H9 (cell line): ENCODE measurements around the gene GPC1. TPM values are rescaled to one million over a fixed set of nuclear protein-coding genes. Genes with fewer than 3 reads are reported as not detected.

ENCODE experiments used
- DNase-seq: peaks from one replicate; pipeline ENCODE4 v3.0.0-alpha.2; 2017
- H2AFZ ChIP-seq: one replicate; pipeline ENCODE4 v1.6.1; 2013; ENCODE audit warnings: mild to moderate bottlenecking, low read length, control low read depth, moderate library complexity
- H2AK5ac ChIP-seq: 2 replicates; pipeline ENCODE4 v1.6.1; 2013; ENCODE audit warnings: low read length, control low read depth, mixed read lengths; ENCODE audit not compliant: insufficient read length
- H2BK120ac ChIP-seq: one replicate; pipeline ENCODE4 v1.6.1; 2013; ENCODE audit warnings: low read depth, mild to moderate bottlenecking, low read length, control low read depth, inconsistent platforms; ENCODE audit not compliant: poor library complexity, severe bottlenecking
- H2BK12ac ChIP-seq: 2 replicates; pipeline ENCODE4 v1.6.1; 2013; ENCODE audit warnings: low read length, control low read depth, mixed read lengths, low read depth; ENCODE audit not compliant: insufficient read length
- H2BK15ac ChIP-seq: 2 replicates; pipeline ENCODE4 v1.6.1; 2013; ENCODE audit warnings: low read depth, low read length, control low read depth
- H2BK20ac ChIP-seq: one replicate; pipeline ENCODE4 v1.6.1; 2013; ENCODE audit warnings: low read depth, mild to moderate bottlenecking, low read length, control low read depth, inconsistent platforms; ENCODE audit not compliant: poor library complexity, severe bottlenecking
- H2BK5ac ChIP-seq: 2 replicates; pipeline ENCODE4 v1.6.1; 2013; ENCODE audit warnings: low read length, control low read depth, mixed read lengths; ENCODE audit not compliant: insufficient read length
- H3K14ac ChIP-seq: 2 replicates; pipeline ENCODE4 v1.6.1; 2013; ENCODE audit warnings: low read length, control low read depth; ENCODE audit not compliant: insufficient read depth
- H3K18ac ChIP-seq: 2 replicates; pipeline ENCODE4 v1.6.1; 2013; ENCODE audit warnings: low read depth, mild to moderate bottlenecking, mixed read lengths, low read length, control low read depth; ENCODE audit not compliant: insufficient read length
- H3K23ac ChIP-seq: 2 replicates; pipeline ENCODE4 v1.6.1; 2013; ENCODE audit warnings: low read length, control low read depth, mixed read lengths, low read depth; ENCODE audit not compliant: insufficient read length
- H3K23me2 ChIP-seq: 2 replicates; pipeline ENCODE4 v1.6.1; 2013; ENCODE audit warnings: low read depth, mild to moderate bottlenecking, mixed read lengths, low read length, control low read depth; ENCODE audit not compliant: insufficient read length, poor library complexity, severe bottlenecking
- H3K27ac ChIP-seq: 2 replicates; pipeline ENCODE4 v1.5.1; 2013; ENCODE audit warnings: low read length, control low read depth, mixed read lengths, low read depth; ENCODE audit not compliant: insufficient read length
- H3K27me3 ChIP-seq: 2 replicates; pipeline ENCODE4 v1.6.1; 2013; ENCODE audit warnings: low read length, control low read depth, inconsistent platforms; ENCODE audit not compliant: insufficient read depth
- H3K4ac ChIP-seq: 2 replicates; pipeline ENCODE4 v1.6.1; 2013; ENCODE audit warnings: low read depth, mild to moderate bottlenecking, control low read depth, inconsistent platforms, low read length, moderate library complexity
- H3K4me1 ChIP-seq: 2 replicates; pipeline ENCODE4 v1.6.1; 2013; ENCODE audit warnings: low read length, control low read depth, inconsistent platforms; ENCODE audit not compliant: insufficient read depth
- H3K4me2 ChIP-seq: 2 replicates; pipeline ENCODE4 v1.6.1; 2013; ENCODE audit warnings: low read length, control low read depth, mixed read lengths; ENCODE audit not compliant: insufficient read length, insufficient read depth
- H3K56ac ChIP-seq: 2 replicates; pipeline ENCODE4 v1.6.1; 2013; ENCODE audit warnings: low read depth, mild to moderate bottlenecking, mixed read lengths, low read length, control low read depth; ENCODE audit not compliant: insufficient read length
- H3K79me1 ChIP-seq: 2 replicates; pipeline ENCODE4 v1.6.1; 2013; ENCODE audit warnings: low read depth, mild to moderate bottlenecking, moderate library complexity, low read length, control low read depth, inconsistent platforms; ENCODE audit not compliant: insufficient read depth, poor library complexity, severe bottlenecking
- H3K79me2 ChIP-seq: 2 replicates; pipeline ENCODE4 v1.6.1; 2013; ENCODE audit warnings: low read length, control low read depth, inconsistent platforms; ENCODE audit not compliant: insufficient read depth
- H3K9ac ChIP-seq: 2 replicates; pipeline ENCODE4 v1.6.1; 2013; ENCODE audit warnings: low read length, control low read depth, mixed read lengths; ENCODE audit not compliant: insufficient read length; ENCODE audit errors: extremely low read depth
- H3K9me3 ChIP-seq: one replicate; pipeline ENCODE4 v1.6.1; 2013; ENCODE audit warnings: low read depth, low read length, inconsistent platforms; ENCODE audit not compliant: control insufficient read depth
- H3T11ph ChIP-seq: one replicate; pipeline ENCODE4 v1.6.1; 2013; ENCODE audit warnings: mild to moderate bottlenecking, low read length, control low read depth, inconsistent platforms
- H4K20me1 ChIP-seq: one replicate; pipeline ENCODE4 v1.6.1; 2013; ENCODE audit not compliant: control insufficient read depth, insufficient read length, insufficient read depth
- H4K5ac ChIP-seq: 2 replicates; pipeline ENCODE4 v1.6.1; 2013; ENCODE audit warnings: low read depth, mild to moderate bottlenecking, mixed read lengths, low read length, control low read depth; ENCODE audit not compliant: insufficient read length
- H4K8ac ChIP-seq: replicated peaks from 2 replicates; pipeline ENCODE4 v1.6.1; 2013; ENCODE audit warnings: low read length, control low read depth, mixed read lengths, low read depth; ENCODE audit not compliant: insufficient read length
- H4K91ac ChIP-seq: 2 replicates; pipeline ENCODE4 v1.6.1; 2013; ENCODE audit warnings: low read depth, mild to moderate bottlenecking, moderate library complexity, mixed read lengths, low read length, control low read depth; ENCODE audit not compliant: insufficient read length
- H3K27ac Mint-ChIP-seq, 3 experiments: 2 replicates in 2 of 3; 3 replicates in 1 of 3; pipeline ENCODE4 v1.8.0; 2020 to 2021; ENCODE audit warnings: mixed read lengths in 3 of 3, mild to moderate bottlenecking in 1 of 3, moderate library complexity in 1 of 3
- H3K27me3 Mint-ChIP-seq: 2 replicates; pipeline ENCODE4 v1.8.0; 2021; ENCODE audit warnings: low read depth, mild to moderate bottlenecking, moderate library complexity, mixed read lengths
- H3K36me3 Mint-ChIP-seq, 3 experiments: 2 replicates in 2 of 3; 3 replicates in 1 of 3; pipeline ENCODE4 v1.8.0; 2020 to 2021; ENCODE audit warnings: low read depth in 3 of 3, mixed read lengths in 3 of 3; ENCODE audit not compliant: insufficient read depth in 1 of 3
- H3K4me1 Mint-ChIP-seq, 2 experiments: 2 replicates each; pipeline ENCODE4 v1.8.0; 2020; ENCODE audit warnings: mixed read lengths in 2 of 2
- H3K4me3 Mint-ChIP-seq, 2 experiments: 2 replicates in 1 of 2; 3 replicates in 1 of 2; pipeline ENCODE4 v1.8.0; 2020 to 2021; ENCODE audit warnings: mild to moderate bottlenecking in 2 of 2, mixed read lengths in 2 of 2, moderate library complexity in 1 of 2
- H3K9me3 Mint-ChIP-seq, 2 experiments: 2 replicates in 1 of 2; 3 replicates in 1 of 2; pipeline ENCODE4 v1.8.0; 2020; ENCODE audit warnings: mild to moderate bottlenecking in 2 of 2, mixed read lengths in 2 of 2, moderate library complexity in 1 of 2
- WGBS: extraction: QIAGEN DNeasy Blood & Tissue Kit; methylation state at CpG from one replicate; pipeline ENCODE4 v1.1.7; 2013; ENCODE audit warnings: missing lambda C conversion rate, low lambda C conversion rate, mixed read lengths; ENCODE audit not compliant: insufficient read length; ENCODE audit errors: extremely low coverage; 5-methylcytosine and 5-hydroxymethylcytosine counted together
- total RNA-seq: library from RNA; stranded (reverse); gene quantifications from 2 replicates; pipeline ENCODE4 v1.2.1, GENCODE V29; 2021
- TF ChIP-seq, protein P1 (sequence below): fragments of 200-600 bp; sonication (generic); conservative IDR thresholded peaks from 3 replicates; pipeline ENCODE4 v1.8.0; 2021; ENCODE audit warnings: antibody characterized with exemption, mild to moderate bottlenecking

The GPC1 gene
- total RNA-seq, 1 experiment from 2014 or later = 39.4 TPM

DNA sequence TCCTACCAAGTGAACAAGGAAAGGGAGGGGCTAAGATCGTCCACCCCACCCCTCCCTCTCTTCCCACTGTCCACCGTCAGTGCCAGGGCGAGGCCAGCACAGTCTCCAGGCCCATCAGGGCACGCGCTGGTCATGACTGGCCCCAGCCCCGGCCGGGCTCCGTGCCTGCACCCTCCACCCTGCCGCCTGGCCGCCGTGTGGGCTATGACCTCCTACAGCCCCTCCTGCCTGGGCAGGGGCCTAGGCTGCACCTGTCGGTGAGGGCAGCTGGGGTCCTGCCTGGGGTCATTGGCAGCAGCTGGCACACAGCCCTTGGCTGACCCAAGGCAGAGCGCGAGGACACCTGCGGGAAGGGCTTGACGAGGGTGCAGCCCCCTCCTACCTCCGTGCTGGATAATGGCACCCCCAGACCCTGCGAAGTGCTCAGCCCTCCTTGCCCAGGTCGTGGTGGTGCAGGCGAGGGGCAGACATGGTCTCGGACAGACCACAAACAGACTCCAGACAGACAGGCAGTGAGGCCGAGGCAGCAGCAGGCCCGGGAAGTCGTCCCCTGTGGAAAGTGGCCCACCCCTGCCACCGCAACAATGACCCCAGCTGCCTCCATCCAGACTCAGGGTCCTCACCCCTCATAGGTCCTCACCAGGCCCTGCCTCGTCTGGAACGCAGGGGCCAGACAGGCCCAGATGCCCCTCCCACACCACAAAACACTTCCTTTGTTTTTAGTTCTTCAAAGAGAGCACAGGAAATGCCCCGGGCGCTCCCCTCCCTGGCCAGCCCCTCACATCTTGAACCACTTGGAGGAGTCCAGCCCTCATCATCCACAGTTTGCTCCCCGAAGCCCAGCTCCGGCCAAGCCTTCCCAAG is 43.1 kb upstream of the GPC1 start:
- Histone ChIP-seq H2AK5ac (no peak overlapping the region), H4K20me1 (no peaks in the 10 kb centered on the region), H3K9ac (no peak overlapping the region), H3K23ac (no peak overlapping the region), H3K14ac (no peak overlapping the region; the same call in 1 of the 2 replicates), H3K4me2 (no peak overlapping the region), H4K8ac (no peak overlapping the region), H2BK5ac (no peak overlapping the region), H3K27ac (no peak overlapping the region), H2BK20ac (no peak overlapping the region), H3K79me2 (no peaks in the 10 kb centered on the region), H3T11ph (no peak overlapping the region), H3K18ac (no peak overlapping the region), H3K23me2 (no peaks in the 10 kb centered on the region), H3K56ac (no peak overlapping the region), H2BK15ac (no peak overlapping the region), H3K4ac (no peak overlapping the region), H3K27me3 (no peaks in the 10 kb centered on the region), H2BK120ac (no peak overlapping the region), H3K79me1 (no peaks in the 10 kb centered on the region), H2BK12ac (no peak overlapping the region), H3K4me1 (no peaks in the 10 kb centered on the region), H4K91ac (no peak overlapping the region), H4K5ac (no peak overlapping the region), H3K9me3 (no peaks in the 10 kb centered on the region), H2AFZ (no peak overlapping the region)
- Mint-ChIP-seq H3K4me3 (no peak overlapping the region), H3K36me3 (no peaks in the 10 kb centered on the region; a peak in 1 of 7 replicates), H3K27me3 (peaks cover 6% of the 10 kb centered on the region), H3K9me3 (no peaks in the 10 kb centered on the region; a peak in 1 of 5 replicates), H3K27ac (no peak overlapping the region; a peak in 2 of 7 replicates), H3K4me1 (peaks cover 0 to 7% of the 10 kb centered on the region in 2 experiments; a peak in 2 of 4 replicates)
- no CpG with 5 or more reads among the region's 31 CpGs for WGBS
- TF ChIP-seq, protein P1, sequence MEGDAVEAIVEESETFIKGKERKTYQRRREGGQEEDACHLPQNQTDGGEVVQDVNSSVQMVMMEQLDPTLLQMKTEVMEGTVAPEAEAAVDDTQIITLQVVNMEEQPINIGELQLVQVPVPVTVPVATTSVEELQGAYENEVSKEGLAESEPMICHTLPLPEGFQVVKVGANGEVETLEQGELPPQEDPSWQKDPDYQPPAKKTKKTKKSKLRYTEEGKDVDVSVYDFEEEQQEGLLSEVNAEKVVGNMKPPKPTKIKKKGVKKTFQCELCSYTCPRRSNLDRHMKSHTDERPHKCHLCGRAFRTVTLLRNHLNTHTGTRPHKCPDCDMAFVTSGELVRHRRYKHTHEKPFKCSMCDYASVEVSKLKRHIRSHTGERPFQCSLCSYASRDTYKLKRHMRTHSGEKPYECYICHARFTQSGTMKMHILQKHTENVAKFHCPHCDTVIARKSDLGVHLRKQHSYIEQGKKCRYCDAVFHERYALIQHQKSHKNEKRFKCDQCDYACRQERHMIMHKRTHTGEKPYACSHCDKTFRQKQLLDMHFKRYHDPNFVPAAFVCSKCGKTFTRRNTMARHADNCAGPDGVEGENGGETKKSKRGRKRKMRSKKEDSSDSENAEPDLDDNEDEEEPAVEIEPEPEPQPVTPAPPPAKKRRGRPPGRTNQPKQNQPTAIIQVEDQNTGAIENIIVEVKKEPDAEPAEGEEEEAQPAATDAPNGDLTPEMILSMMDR = no peak
- DNase-seq = peak; percentile 35
